Ishikawa (cell line): ENCODE results near the gene MCOLN2.

Source experiments
- CEBPB ChIP-seq: IDR thresholded peaks from 2 replicates; pipeline ENCODE4 v1.6.1; 2012
- CREB1 ChIP-seq: IDR thresholded peaks from 2 replicates; pipeline ENCODE4 v1.6.1; 2012; ENCODE audit warnings: low read depth
- EGR1 ChIP-seq: IDR thresholded peaks from 2 replicates; pipeline ENCODE4 v1.6.1; 2012
- EP300 ChIP-seq: IDR thresholded peaks from 2 replicates; pipeline ENCODE4 v1.6.1; 2012; ENCODE audit warnings: borderline replicate concordance
- FOXM1 ChIP-seq: IDR thresholded peaks from 2 replicates; pipeline ENCODE4 v1.6.1; 2012; ENCODE audit warnings: low read depth, borderline replicate concordance
- MAX ChIP-seq: IDR thresholded peaks from 2 replicates; pipeline ENCODE4 v1.6.1; 2012
- NFIC ChIP-seq: IDR thresholded peaks from 2 replicates; pipeline ENCODE4 v1.6.1; 2012
- RAD21 ChIP-seq: IDR thresholded peaks from 2 replicates; pipeline ENCODE4 v1.6.1; 2012; ENCODE audit warnings: low read depth
- REST ChIP-seq: IDR thresholded peaks from 2 replicates; pipeline ENCODE4 v1.6.1; 2012; ENCODE audit warnings: low read depth, mild to moderate bottlenecking
- TAF1 ChIP-seq: IDR thresholded peaks from 2 replicates; pipeline ENCODE4 v1.6.1; 2012; ENCODE audit warnings: low read depth, mild to moderate bottlenecking
- TCF12 ChIP-seq: IDR thresholded peaks from 2 replicates; pipeline ENCODE4 v1.6.1; 2012; ENCODE audit warnings: low read depth
- TEAD4 ChIP-seq: IDR thresholded peaks from 2 replicates; pipeline ENCODE4 v1.6.1; 2012
- USF1 ChIP-seq: IDR thresholded peaks from 2 replicates; pipeline ENCODE4 v1.6.1; 2012
- YY1 ChIP-seq: IDR thresholded peaks from 2 replicates; pipeline ENCODE4 v1.6.1; 2012; ENCODE audit warnings: low read depth
- ZBTB7A ChIP-seq: IDR thresholded peaks from 2 replicates; pipeline ENCODE4 v1.6.1; 2012; ENCODE audit warnings: low read depth

The MCOLN2 gene

GRCh38 chr1:84929581-84929980, 67.3 kb downstream of the MCOLN2 start:
- TF ChIP-seq CEBPB = no peak
- TF ChIP-seq USF1 = no peak
- no peak for TF ChIP-seq YY1
- no peak for TF ChIP-seq EGR1
- TF ChIP-seq ZBTB7A = no peak
- TF ChIP-seq CREB1 = no peak
- no peak for TF ChIP-seq EP300
- no peak for TF ChIP-seq TCF12
- TF ChIP-seq REST = no peak
- TF ChIP-seq TEAD4 = no peak
- TF ChIP-seq MAX = no peak
- no peak for TF ChIP-seq RAD21

GRCh38 chr1:84928979-84929378, 67.9 kb downstream of the MCOLN2 start:
- no peak for TF ChIP-seq TCF12

- no peak for TF ChIP-seq TAF1
These were observed 73.6 kb downstream of the MCOLN2 start for GRCh38 chr1:84923317-84923716.

- TF ChIP-seq YY1 (no peak), TAF1 (no peak), FOXM1 (no peak), USF1 (no peak), REST (no peak), TCF12 (no peak), EGR1 (no peak), ZBTB7A (no peak), CEBPB (no peak), CREB1 (no peak), NFIC (no peak), RAD21 (no peak)
These were observed 76.8 kb downstream of the MCOLN2 start for GRCh38 chr1:84920159-84920558.

GRCh38 chr1:84919461-84919970, 77.4 kb downstream of the MCOLN2 start:
- no peak for TF ChIP-seq NFIC
- no peak for TF ChIP-seq FOXM1
- no peak for TF ChIP-seq RAD21
- no peak for TF ChIP-seq MAX
- TF ChIP-seq YY1 = no peak
- TF ChIP-seq TEAD4 = no peak
- no peak for TF ChIP-seq CREB1
- no peak for TF ChIP-seq USF1
- TF ChIP-seq TCF12 = no peak
- TF ChIP-seq TAF1 = no peak
- TF ChIP-seq CEBPB = no peak
- no peak for TF ChIP-seq REST
- no peak for TF ChIP-seq EGR1
- no peak for TF ChIP-seq ZBTB7A
- TF ChIP-seq EP300 = no peak
